NCI-H226 (cell line): Measurements from ENCODE around the gene STAG2.
"Not testable (repeated sequence)": the region's sequence is repeated elsewhere in the genome, so short reads cannot be mapped to it uniquely, and the experiment has no call there.

Experiments used
- DNase-seq: peaks from one replicate; pipeline ENCODE4 v3.0.0-alpha.2; 2015

Gene STAG2

DNA sequence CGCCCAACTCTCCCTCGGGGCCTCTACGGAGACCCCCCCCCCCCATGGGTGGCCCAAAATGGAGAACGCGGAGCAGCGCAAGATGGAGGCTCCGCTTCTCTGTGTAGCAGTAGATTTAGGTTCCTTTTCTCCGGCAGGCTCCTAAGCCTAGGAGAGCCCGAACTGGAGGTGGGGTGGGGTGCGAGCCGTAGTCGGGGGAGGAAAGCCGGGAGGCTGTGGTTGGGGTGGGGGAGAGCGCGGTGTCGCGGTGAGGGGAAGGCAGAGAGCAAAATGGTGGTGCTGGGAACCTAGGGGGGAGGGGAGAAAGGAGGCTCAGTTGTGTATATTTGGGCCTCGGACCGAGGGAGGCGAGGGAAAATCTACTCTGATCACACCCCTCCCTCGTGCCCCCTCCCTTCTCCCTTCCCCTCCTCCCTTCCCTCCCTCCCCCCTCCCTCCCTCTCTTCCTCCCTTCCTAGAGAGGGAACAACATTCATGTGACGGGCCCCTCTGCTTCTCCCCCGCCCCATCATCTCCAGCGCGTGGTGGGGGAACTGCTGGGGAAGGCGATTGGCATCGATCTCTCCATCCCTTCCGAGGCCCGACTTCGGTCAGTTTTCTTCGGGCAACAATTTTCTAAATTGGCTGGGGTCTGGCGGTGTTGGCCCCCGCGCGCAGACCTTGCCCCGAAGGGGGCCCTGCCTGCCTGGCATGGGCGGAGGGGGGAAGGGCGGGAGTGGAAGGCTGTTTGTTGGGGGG is at the start of gene STAG2:
STAG2 (plus strand) TSS at position 439 of the 738 bp plus-strand sequence. CDS start 60,922 bp downstream, outside the sequence.
- DNase-seq = peak; percentile 73

DNA sequence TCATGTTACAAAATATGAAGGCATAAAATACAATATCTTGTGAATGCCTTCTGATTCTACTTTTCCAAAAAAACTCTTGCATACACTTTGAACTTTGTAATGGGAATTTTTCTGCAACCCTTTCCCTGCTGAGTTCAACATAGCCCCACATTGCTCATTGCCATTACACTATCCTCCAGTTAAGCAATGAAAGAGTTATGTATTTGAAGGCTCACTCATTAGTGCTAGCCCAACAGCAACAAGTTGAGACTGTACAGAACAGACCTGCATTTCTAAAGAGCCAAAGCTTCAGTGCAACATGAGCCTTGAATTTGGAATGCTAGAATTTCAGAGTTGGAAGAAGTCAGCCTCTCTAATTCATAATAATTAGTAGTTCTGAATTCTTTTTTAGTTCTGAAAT is 44.4 kb upstream of the STAG2 start:
- no peak for DNase-seq

DNA sequence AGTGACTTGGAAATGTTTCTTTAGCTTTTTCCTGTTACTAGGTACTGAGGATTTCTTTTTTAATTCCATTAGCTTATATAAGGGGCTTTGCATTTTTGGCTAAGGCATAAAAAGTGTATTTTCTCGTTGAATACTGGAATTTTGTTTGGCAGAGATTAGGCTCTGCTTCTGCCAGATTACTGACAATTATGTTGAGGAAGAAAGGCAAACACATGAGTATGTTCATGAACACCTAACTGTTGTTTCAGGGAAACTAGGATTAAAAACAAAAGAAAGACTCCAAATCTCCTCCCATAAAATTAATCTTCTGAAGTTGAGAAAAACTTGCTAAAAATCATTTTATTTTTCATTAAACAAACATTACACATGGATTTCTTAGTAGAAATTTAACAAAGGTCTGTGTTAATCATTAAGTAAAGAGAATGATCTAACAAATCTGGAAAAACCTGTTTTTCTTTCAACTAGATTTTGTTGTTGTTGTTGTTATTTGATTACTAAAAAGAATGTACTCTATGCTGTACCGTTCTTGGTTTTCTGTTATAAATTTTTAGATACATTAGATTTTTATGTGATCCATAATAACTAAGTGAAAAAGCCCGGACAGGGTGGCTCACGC is 43.3 kb upstream of the STAG2 start:
- DNase-seq = no peak

DNA sequence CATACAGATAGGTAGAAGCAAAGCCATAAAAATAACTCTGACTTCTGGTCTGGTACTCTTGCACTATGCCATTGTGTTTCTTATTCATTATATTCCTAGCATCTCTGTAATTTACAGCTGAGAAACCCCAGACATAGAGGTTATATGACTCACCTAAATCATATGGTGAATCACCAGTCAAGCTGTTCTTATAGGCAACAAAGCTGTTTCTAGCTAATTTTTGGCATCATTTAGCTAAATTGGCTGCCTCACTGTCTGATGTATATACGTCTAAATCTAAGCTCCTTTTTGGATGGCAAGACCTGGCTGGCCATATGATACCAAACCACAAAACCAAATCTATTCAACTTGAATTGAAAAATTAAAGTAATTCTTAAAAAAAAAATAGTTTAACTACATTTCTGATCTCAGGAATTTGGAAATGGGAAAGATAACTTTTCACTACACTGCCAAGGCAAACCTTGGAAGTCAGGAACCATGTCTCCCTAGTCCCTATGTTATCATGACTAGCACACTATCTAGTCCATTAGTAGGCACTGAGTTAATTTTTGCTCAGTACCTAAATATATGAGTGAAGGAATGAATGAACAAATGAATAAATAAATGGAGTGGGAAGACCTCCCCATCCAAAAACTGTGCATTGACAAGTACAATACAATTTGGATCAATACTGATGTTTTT is 41.3 kb upstream of the STAG2 start:
- DNase-seq = peak; percentile 60

DNA sequence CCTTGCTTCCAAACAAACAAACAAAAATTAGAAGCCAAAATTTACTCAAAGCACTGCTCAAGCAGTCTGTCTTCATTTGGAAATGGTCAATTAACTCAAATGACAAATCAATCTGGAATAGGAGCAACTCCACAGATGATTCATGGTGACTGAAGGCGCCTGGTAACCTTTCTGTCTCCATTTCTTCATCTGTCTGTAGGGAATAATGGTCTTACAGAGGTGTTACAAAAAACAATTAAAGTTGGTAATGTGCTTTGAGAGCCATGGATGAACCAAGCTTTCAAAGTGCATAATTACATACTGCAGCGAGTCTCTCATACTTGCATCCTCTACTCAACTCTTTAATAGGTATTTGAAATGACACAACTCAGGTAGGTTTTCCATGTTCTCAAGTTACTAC is 38.3 kb upstream of the STAG2 start:
- no peak for DNase-seq

DNA sequence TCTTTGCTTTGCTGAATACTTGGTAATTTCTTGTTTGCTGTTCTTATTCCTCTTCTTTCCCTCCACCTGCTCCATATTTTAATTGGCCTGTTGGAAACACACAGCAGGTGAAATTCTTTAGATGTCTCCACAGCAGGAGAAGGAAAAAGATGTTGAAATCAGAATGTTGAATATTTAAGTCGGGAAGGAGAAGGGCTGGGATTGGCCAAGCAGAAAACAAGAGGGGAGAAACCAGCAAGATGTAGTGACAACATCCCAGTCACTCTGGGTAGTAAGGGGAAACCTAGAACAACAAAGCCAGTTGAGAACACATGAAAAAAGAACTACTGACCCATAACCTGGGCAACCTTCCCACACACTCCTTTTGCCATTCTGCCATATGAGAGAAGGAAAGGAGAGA is 37.3 kb upstream of the STAG2 start:
- no peak for DNase-seq

DNA sequence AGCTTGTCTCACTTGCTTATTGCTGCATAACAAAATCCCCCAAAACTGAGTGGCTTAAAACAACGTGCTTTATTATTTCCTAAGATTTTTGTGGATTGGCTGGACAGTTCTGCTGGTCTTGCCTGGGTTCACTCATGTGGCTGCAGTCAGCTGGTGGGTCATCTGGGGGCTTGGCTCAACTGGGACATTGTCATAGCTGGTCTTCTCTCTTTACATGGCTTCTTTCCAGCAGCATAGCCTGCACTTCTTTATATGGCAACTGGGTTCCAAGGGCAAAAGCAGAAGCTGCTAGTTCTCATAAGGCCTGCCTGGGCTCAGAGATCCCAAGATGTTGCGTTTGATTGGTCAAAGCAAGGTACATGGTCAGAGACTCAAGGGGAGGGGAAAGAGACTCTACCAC is 33.7 kb upstream of the STAG2 start:
- no peak for DNase-seq

DNA sequence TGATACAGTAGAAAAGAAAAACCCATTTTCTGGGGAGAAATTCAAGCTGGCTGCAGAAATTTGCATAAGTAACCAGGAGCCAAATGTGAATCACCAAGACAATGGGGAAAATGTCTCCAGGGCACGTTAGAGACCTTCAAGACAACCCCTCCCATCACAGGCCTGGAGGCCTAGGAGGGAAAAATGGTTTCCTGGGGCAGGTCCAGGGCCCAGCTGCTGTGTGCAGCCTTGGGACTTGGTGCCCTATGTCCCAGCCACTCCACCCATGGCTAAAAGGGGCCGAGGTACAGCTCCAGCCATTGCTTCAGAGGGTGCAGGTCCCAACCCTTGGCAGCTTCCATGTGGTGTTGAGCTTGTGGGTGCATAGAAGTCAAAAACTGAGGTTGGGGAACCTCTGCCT is 29.5 kb upstream of the STAG2 start:
- not testable (repeated sequence) for DNase-seq

DNA sequence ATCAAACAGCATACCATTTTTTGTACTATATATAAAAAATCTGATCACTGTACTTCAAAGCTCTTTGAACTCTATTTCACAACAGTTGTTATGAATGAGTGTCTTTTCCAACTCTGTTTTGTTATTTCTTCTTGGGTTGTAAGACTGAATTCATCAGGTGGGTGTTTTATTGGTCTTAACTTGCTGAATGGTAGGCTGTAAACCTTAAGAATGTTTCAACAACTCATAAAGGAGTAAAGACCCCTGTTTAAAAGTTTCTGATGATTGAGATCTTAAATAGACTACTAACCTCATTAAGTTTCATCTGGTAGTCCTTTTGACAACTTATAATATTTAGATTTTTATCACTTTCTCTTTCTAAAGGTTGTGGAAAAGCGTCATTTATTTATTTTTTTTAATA is 18.4 kb upstream of the STAG2 start:
- no peak for DNase-seq

DNA sequence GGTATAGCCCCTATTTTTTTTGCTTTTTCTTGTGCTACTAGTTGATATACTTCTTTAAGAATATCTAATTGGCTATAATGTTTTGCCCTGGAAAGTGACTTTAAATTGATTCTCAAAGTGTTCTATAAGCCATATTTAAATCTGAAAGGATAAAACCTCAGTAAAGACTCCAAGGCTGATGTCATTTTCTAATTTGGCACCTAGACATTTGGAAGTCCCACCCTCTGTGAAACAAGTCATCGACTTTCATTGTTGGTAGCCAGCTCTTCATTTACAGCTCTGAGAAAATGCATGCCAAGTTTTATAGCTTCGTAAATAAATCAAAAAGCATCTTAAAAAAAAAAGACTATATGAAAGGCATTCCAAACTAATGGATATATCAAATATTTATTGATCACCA is 18.0 kb upstream of the STAG2 start:
- DNase-seq = no peak

DNA sequence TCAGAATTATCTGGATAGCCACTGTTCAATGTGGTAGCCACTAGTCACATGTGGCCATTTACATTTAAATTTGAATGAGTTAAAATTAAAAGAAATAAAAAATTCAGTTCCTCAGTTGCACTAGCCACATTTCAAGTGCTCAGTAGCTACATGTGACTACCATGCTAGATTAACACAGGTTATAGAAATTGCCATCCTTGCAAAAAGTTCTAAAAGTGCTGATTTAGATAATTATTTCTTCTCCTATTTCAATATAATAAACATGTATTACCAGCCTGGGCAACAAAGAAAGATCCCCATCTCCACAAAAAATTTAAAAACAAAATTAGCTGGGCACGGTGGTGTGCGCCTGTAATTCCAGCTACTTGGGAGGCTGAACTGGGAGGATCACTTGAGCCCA is 11.7 kb upstream of the STAG2 start:
- no peak for DNase-seq

DNA sequence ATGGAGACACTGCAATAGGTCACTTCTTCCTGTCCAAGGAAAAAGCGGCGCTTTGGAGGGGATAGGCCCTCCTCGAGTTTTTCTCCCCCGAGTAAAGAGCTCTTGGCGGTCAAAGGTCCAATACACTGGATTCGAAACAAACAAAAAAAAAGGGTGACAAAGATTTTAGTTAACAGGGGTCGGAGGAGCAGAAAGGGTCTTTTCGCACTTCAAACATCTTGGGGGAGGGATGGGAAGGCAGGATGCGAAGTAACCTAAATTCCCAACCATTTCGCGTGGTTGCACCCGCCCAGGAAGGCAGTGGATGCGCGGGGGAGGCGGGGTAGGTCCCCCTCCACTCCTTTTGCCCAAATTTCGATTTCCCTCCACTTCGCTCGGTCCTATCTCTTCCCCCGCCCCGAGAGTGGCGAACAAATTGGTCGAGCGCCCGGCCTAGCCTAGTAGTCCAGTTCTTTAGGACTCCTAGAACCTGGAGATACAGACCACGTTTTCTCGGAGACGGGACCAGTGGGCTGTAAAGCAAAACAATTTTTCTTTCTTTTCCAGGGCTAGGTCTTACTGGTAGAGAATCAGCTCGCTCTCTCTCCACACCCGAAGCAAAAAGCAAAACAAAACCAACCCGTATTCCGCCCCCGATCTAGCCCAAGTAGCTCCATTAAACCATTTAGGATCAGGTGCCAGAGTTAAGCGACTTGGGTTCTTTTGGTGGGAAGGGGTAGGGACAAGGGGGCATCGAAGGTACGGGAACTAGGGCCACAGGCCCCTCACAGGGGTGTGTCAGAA is 2.0 kb upstream of the STAG2 start:
- no peak for DNase-seq

DNA sequence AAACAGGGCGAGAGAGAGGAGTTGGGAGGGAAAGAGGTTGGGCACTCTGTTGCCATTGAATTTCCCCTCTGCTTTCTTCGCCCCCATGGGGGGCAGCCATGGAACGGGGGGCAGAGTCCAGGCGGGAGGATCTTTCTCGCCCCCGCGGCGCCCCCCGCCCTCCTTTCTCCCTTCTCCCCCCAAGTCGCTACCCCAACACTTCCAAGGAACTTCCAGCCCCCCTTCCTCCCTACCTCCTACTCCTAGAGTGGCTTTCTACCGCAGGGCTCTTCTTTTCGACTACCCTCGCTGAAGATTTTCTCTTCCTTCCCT is 594 bp upstream of the STAG2 start:
- no peak for DNase-seq

DNA sequence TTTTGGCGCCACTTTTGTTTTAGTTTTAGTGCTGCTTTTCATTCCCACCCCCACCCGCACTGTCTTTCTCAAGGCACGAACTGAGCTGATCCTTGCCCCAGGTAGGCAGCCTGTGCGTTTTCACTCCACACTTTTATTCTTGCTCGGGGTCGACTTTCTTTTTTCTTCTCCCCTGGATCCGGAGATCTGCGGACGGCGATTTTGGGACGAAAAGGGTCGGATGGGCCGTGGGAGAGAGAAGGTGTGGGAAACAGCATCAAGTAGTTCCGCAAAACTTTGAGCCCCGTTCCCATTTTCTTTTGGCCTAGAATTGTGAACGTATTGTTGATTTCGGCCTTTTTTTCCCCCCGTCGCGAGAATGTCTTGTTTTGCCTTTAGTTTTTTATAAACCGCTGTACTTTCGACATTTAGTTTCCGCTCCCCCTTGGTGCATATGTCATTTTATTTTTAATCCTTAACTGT is 531 bp downstream of the STAG2 start:
- DNase-seq = peak; percentile 13

DNA sequence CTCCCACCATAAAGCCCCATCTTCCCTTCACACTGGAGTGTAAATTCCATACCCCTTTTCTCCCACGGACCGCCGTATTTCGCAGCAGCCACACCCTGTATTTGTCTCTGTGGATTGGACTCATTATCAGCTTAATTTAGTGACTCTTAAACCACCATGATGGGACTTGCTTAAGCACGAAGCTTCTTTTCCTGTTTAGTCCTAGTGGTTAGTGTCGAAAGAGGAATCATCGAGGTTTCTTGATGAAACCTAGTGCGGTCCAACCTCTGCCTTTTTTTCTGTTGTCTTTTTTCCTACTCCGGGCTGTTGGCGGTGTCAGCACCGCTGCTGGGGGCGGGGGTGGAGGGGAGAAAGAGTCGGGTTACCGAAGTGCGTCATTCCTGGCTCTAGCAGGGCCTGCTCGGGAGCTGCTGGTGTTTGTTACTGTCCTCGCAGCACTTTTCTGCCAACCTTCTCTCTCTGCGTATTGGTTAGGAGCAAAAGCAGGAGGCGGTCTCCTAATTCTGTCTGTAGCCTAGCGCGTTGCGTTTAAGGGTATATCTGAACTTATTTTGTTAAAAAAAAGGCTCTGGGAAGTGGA is 1.4 kb downstream of the STAG2 start:
- peak; percentile 92 for DNase-seq

DNA sequence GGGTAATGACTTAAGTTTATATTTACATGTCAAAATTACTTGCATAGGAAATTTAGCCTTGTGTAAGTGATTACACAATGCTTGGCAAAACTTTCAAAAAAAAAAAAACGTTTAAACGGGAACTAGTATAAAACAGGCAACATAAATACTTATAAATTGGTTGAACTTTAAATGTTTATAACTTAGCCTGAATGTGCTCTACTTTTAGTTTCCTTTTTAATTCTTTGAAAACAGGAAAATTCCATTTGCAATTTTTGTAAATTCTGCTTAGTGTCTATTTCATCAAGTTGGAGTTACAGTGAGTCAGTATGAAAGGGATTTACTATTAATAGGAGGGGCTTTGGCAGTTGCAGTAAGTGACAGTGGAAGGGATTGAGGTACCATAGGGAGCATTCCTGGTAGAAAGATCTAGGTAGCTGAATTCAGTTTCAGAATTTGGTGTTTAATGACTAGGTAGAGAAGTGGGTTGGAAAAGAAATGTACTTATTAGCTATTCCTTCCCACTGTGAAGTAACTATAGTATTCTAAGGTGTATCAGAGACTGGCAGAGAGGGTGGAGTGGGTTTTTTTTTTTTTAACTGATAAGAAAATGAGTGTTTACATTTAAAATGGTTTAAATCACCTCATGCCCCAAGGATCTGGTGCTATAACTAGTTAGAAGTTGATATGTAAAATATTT is 2.8 kb downstream of the STAG2 start:
- DNase-seq = peak; percentile 21

DNA sequence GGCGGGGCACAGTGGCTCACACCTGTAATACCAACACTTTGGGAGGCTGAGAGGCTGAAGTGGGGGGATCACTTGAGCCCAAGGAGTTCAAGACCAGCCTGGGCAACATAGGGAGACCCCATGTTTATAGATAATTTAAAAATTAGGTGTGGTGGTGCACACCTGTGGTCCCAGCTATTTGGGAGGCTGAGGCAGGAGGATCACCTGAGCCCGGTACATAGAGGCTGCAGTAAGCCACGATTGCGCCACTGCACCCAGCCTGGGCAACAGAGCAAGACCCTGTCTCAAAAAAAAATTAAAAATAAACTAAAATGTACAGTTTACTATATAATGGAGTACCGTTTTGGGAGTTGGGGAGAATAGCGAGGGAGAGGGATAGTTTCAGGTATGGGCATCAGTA is 4.2 kb downstream of the STAG2 start:
- no peak for DNase-seq

DNA sequence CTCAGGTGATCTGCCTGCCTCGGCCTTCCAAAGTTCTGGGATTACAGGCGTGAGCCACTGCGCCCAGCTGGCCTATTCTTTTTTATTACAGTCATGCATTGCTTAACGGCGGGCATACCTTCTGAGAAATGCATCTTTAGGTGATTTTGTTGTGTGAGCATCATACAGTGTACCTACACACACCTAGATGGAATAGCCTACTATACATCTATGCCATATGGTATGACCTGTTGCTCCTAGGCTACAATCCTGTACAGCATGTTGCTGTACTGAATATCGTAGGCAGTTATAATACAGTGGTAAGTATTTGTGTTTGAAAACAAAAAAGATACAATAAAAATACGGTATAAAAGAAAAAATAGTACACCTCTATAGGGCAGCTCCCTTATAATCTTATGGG is 6.0 kb downstream of the STAG2 start:
- DNase-seq = no peak

DNA sequence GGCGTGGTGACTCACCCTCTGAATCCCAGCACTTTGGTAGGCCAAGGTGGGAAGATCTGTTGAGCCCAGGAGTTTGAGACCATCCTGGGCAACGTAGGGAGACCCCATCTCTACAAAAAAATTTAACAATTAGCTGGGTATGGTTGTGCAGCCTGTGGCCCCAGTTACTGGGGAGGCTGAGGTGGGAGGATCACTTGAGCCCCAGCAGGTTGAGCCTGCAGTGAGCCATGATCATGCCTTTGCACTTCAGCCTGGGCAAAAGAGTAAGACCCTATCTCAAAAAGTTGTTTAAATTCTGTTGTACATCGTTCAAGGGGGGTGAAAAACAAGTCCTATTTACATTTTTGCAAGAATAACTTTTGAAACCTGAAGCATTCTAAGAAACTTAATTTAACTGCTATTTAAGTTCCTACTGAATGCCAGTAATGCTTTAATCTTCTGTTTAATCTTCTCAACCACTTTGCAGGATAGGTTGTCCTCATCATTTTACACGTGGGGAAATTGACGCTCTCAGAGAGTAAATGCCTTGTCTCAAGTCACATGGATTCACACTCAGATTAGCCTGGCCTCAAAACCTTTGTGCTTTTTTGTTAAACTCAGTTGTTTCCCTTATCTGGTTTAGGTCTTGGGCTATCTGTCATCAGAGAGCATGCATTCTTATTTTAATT is 7.0 kb downstream of the STAG2 start:
- no peak for DNase-seq

DNA sequence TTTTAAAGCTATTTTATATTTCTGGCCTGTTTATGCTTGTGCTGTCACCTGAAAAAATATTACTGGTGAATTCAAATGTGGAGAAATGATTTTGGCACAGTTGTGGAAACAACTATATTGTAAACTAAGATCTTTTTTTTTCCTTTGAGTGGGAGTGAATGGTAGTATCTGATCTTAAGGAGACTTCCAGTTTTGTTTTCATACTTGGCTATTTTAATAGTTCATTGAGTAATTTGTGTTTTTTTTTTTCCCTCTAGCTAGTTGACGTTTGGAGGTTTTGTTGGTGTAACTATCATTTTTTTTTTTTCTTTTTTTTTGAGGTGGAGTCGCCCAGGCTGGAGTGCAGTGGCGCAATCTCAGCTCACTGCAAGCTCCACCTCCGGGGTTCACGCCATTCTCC is 10.5 kb downstream of the STAG2 start:
- DNase-seq = no peak

DNA sequence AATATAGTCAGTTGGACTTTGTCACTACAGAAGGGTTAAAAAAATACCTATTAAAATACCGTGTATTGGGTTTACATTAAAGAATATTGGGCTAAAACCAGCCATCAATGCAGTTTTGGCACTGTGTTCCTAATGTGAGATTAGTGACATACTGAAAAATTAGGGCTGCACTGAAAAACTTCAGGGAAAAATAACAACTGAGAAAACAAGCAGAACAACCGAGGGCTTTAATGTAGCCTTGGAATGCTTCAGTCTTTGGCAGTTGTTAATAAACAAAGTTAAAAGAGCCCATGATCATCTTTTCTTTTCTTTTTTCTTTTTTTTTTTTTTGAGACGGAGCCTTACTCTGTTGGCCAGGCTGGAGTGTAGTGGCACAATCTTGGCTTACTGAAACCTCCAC is 12.4 kb downstream of the STAG2 start:
- DNase-seq = no peak

DNA sequence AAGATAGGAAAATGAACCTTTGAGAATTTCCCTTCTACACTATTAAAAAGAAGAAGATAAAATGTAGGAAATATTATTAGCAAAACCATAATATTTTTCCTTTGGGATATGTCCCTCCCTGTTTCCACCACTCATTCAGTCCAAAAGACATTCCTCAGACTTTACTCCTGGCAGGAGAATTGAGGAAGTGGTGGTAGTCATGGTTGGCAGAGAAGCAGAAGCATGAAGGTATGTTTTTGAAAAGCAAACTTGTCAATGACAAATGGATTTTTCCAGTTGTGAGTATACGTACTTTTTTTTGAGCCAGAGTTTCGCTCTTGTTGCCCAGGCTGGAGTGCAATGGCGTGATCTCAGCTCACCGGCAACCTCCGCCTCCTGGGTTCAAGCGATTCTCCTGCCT is 13.7 kb downstream of the STAG2 start:
- peak; percentile 68 for DNase-seq
